ENCODE results near the gene MARCKS. TPM values are rescaled to one million over a fixed set of nuclear protein-coding genes. Genes with fewer than 3 reads are reported as not detected.

Gene MARCKS
- total RNA-seq, 6 experiments from 2014 or later = 162 to 199 (median 166) TPM

- DNase-seq = no peak
- no peak for TF ChIP-seq CTCF (IDR thresholded peaks at IDR 0.05)
- H3K27me3 Mint-ChIP-seq (ENCODE audit: insufficient read depth) = peaks cover 1% of the 10 kb centered on the region
- peaks cover 13% of the 10 kb centered on the region for H3K4me1 Mint-ChIP-seq (ENCODE audit: low read depth)
- no peak overlapping the region for H3K4me3 Mint-ChIP-seq
- no peaks in the 10 kb centered on the region for H3K9me3 Mint-ChIP-seq
- H3K27ac Mint-ChIP-seq = no peak overlapping the region
- H3K36me3 Mint-ChIP-seq (ENCODE audit: low read depth) = no peaks in the 10 kb centered on the region
Observed at GRCh38 chr6:113820761-113821160, 36.4 kb upstream of the MARCKS start.

- Mint-ChIP-seq H3K36me3 (ENCODE audit: low read depth) (no peaks in the 10 kb centered on the region), H3K4me3 (no peak overlapping the region), H3K27me3 (ENCODE audit: insufficient read depth) (peaks cover 1% of the 10 kb centered on the region), H3K9me3 (no peaks in the 10 kb centered on the region), H3K27ac (no peak overlapping the region), H3K4me1 (ENCODE audit: low read depth) (peaks cover 17% of the 10 kb centered on the region)
- no peak for DNase-seq
- no peak for TF ChIP-seq CTCF (IDR thresholded peaks at IDR 0.05)
Observed at GRCh38 chr6:113821445-113821844, 35.7 kb upstream of the MARCKS start.

GRCh38 chr6:113823916-113824315 is 33.2 kb upstream of the MARCKS start:
- no peak overlapping the region for H3K27ac Mint-ChIP-seq
- no peak for DNase-seq
- no peaks in the 10 kb centered on the region for H3K9me3 Mint-ChIP-seq
- peaks cover 17% of the 10 kb centered on the region for H3K4me1 Mint-ChIP-seq (ENCODE audit: low read depth)
- peaks cover 1% of the 10 kb centered on the region for H3K27me3 Mint-ChIP-seq (ENCODE audit: insufficient read depth)
- no peaks in the 10 kb centered on the region for H3K36me3 Mint-ChIP-seq (ENCODE audit: low read depth)
- TF ChIP-seq CTCF (IDR thresholded peaks at IDR 0.05) = no peak
- H3K4me3 Mint-ChIP-seq = peak overlapping the region; percentile 58; the same call in 1 of the 2 replicates

- Mint-ChIP-seq H3K9me3 (no peaks in the 10 kb centered on the region), H3K27ac (no peak overlapping the region), H3K27me3 (ENCODE audit: insufficient read depth) (peaks cover 1% of the 10 kb centered on the region), H3K36me3 (ENCODE audit: low read depth) (no peaks in the 10 kb centered on the region), H3K4me3 (peak overlapping the region; percentile 58; the same call in 1 of the 2 replicates), H3K4me1 (ENCODE audit: low read depth) (peaks cover 20% of the 10 kb centered on the region)
- no peak for TF ChIP-seq CTCF (IDR thresholded peaks at IDR 0.05)
- DNase-seq = no peak
Observed at GRCh38 chr6:113824411-113824810, 32.7 kb upstream of the MARCKS start.

- DNase-seq = no peak
- Mint-ChIP-seq H3K27me3 (ENCODE audit: insufficient read depth) (peaks cover 1% of the 10 kb centered on the region), H3K27ac (no peak overlapping the region), H3K4me1 (ENCODE audit: low read depth) (peaks cover 24% of the 10 kb centered on the region), H3K9me3 (no peaks in the 10 kb centered on the region), H3K36me3 (ENCODE audit: low read depth) (no peaks in the 10 kb centered on the region), H3K4me3 (no peak overlapping the region)
- TF ChIP-seq CTCF (IDR thresholded peaks at IDR 0.05) = no peak
Observed at GRCh38 chr6:113824866-113825265, 32.3 kb upstream of the MARCKS start.

GRCh38 chr6:113825781-113826180 is 31.4 kb upstream of the MARCKS start:
- H3K27ac Mint-ChIP-seq = no peak overlapping the region

More at GRCh38 chr6:113825781-113826180, 31.4 kb upstream of the MARCKS start:
- no peak for TF ChIP-seq CTCF (IDR thresholded peaks at IDR 0.05)
- H3K4me3 Mint-ChIP-seq = no peak overlapping the region
- H3K4me1 Mint-ChIP-seq (ENCODE audit: low read depth) = peaks cover 31% of the 10 kb centered on the region
- no peaks in the 10 kb centered on the region for H3K9me3 Mint-ChIP-seq
- peak; percentile 15 for DNase-seq
- peaks cover 1% of the 10 kb centered on the region for H3K27me3 Mint-ChIP-seq (ENCODE audit: insufficient read depth)
- H3K36me3 Mint-ChIP-seq (ENCODE audit: low read depth) = no peaks in the 10 kb centered on the region

Measured in HFFc6 (cell line).